ENCODE results near the gene CYP19A1.

CYP19A1 gene

DNA sequence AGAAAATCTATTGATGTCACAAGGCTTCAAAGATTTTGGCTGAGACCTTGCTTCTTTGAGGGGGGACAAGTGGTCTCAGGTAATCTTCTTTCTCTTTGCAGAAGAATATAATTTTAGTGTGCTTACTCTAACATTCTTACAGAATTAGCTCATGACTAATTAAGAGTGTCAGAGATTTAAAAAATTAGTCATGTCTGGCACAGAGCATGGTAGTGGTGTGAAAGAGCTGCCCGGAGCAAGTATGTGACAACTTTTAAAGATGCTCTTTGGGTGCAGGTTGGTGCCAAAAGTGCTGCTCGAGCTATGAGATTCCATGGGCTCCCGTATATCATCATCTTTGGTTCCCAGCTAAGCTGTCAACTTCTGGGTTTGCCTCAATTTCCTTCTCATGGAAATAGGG, 31.1 kb downstream of the CYP19A1 start:
- no peak overlapping the region for H3K4me3 ChIP-seq (ENCODE audit: low read depth, low read length)
- TF ChIP-seq, protein P1, sequence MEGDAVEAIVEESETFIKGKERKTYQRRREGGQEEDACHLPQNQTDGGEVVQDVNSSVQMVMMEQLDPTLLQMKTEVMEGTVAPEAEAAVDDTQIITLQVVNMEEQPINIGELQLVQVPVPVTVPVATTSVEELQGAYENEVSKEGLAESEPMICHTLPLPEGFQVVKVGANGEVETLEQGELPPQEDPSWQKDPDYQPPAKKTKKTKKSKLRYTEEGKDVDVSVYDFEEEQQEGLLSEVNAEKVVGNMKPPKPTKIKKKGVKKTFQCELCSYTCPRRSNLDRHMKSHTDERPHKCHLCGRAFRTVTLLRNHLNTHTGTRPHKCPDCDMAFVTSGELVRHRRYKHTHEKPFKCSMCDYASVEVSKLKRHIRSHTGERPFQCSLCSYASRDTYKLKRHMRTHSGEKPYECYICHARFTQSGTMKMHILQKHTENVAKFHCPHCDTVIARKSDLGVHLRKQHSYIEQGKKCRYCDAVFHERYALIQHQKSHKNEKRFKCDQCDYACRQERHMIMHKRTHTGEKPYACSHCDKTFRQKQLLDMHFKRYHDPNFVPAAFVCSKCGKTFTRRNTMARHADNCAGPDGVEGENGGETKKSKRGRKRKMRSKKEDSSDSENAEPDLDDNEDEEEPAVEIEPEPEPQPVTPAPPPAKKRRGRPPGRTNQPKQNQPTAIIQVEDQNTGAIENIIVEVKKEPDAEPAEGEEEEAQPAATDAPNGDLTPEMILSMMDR (IDR thresholded peaks at IDR 0.05; ENCODE audit: insufficient read depth, low read length, missing control alignments) = no peak
- ChIA-PET CTCF (no interaction called here), POLR2A (no interaction called here)
- no peak for DNase-seq (ENCODE audit: low read depth, low spot score)

DNA sequence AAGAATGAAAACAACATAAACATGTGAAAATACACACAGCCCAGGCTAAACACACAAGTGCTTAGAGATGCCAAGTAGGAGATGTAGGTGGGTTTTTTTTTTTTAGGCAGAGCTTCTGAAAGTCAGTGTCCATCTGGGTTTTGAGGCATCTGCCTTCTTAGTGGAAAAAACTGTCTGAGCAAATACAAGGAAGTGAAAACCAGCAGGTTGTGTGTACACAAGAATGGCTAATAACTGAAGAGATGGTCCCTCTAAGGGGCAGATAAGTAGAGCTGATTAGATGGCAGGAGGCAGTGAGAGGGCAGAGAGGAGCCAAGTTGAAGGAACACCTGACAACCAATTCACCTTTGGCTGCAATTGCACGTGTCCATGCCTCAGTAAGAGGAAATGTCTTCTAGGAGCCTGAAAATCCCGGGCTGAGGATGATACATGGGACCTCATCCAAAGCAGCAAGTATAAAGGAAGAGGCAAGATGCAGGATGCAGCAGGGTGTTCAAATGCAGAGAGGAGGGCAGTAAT, 34.9 kb downstream of the CYP19A1 start:
- POLR2A ChIA-PET = no interaction called here
- CTCF ChIA-PET = interaction anchor here (1.0 to 1.4 kb wide), 3 partner anchors 21 to 73 kb away, joined by 3 to 5 read pairs (median 3); no protein-coding TSS in a partner anchor
- TF ChIP-seq, protein P1 (IDR thresholded peaks at IDR 0.05; ENCODE audit: insufficient read depth, low read length, missing control alignments) = no peak
- H3K4me3 ChIP-seq (ENCODE audit: low read depth, low read length) = no peak overlapping the region
- DNase-seq (ENCODE audit: low read depth, low spot score) = no peak

DNA sequence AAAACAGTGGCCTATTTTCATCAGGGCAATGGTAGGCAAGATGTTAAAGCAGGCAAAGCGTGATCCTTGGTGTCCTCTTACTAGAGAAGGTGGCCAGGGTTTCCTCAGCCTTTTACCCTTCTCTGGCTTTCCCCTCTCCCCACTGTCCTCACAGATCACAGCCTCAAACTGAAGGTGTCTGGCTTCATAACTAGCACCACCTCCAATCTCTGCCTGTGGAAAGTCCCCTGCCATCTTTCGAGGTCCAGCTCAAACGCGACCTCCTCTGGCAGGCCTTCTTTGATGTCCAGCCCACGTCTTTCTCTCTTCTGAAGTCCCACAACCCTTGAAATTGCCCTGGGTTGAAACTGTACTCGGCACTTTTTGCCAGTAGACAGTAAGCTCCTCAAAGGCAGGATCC, 35.9 kb downstream of the CYP19A1 start:
- TF ChIP-seq, protein P1 (IDR thresholded peaks at IDR 0.05; ENCODE audit: insufficient read depth, low read length, missing control alignments) = no peak
- ChIA-PET POLR2A (no interaction called here), CTCF (interaction anchor here (1.0 to 1.4 kb wide), 2 partner anchors 22 to 72 kb away, joined by 3 read pairs; no protein-coding TSS in a partner anchor)
- no peak overlapping the region for H3K4me3 ChIP-seq (ENCODE audit: low read depth, low read length)
- DNase-seq (ENCODE audit: low read depth, low spot score) = no peak

DNA sequence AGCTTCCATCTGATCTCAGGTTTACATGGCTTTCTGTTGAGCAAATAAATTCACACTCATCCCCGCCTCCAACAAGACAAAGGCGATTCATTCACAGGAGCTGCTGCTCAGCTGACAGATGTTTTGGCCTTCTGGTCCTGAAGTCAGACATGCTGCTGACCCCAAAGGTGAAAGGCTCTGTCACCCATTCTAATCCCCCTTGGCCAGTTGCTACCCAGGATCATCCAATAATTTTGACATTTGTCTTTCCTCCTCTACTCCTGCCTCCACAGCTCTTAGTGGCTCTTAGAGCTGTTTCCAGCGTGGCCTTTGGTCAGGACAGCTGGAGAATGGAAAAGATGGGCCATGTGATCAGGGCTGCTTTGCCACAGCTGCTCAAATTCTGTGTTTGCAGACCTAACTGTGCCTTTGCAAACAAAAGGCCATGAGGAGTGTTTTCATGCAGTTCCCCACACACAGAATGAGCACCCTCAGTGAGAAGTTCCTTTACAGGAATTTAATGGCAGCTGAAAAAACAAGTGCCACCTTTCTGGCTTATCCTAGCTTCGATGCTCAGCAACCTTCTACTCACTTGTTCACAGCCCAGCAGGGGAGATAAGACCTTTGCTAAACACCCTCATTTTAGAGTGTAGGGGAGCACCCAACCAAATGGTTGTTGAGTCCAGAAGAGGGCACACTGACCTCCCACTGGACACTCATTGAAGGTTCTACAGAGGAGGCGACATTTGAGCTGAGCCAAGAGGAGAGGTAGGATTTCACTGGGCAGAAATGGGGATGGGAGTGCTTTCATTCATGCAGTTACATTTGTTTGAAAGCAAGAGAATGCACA, 39.0 kb downstream of the CYP19A1 start:
- no peak overlapping the region for H3K4me3 ChIP-seq (ENCODE audit: low read depth, low read length)
- POLR2A ChIA-PET = no interaction called here
- CTCF ChIA-PET = interaction anchor here (0.8 to 3.7 kb wide), 2 partner anchors 12 to 17 kb away, joined by 3 to 23 read pairs; no protein-coding TSS in a partner anchor
- TF ChIP-seq, protein P1 (IDR thresholded peaks at IDR 0.05; ENCODE audit: insufficient read depth, low read length, missing control alignments) = no peak
- DNase-seq (ENCODE audit: low read depth, low spot score) = no peak

DNA sequence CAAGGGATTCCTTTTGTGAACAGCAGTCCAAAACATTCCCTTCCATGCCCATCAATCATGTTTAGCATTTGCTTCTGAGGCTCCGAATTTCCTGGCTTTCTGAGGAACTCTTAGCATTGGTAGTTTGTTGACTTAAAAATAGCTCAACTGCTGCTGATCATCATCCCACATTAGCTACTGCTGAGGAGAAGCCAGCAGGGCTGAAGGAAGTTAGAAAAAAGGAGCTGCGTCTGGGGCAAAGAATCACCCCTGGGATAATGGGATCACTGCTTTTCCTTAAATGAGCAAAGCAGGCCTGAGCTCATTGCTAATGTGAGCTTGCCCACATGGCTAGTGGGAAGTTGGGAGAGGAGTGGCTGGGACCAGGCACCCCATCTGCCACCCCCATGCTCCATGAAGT, 39.8 kb downstream of the CYP19A1 start:
- TF ChIP-seq, protein P1 (IDR thresholded peaks at IDR 0.05; ENCODE audit: insufficient read depth, low read length, missing control alignments) = no peak
- no peak overlapping the region for H3K4me3 ChIP-seq (ENCODE audit: low read depth, low read length)
- POLR2A ChIA-PET = interaction anchor here (0.9 kb wide), 1 partner anchor 32 kb away, joined by 3 read pairs; no protein-coding TSS in a partner anchor
- CTCF ChIA-PET = interaction anchor here (0.8 to 3.7 kb wide), 3 partner anchors 13 to 84 kb away, joined by 3 to 23 read pairs (median 3); no protein-coding TSS in a partner anchor
- DNase-seq (ENCODE audit: low read depth, low spot score) = no peak

DNA sequence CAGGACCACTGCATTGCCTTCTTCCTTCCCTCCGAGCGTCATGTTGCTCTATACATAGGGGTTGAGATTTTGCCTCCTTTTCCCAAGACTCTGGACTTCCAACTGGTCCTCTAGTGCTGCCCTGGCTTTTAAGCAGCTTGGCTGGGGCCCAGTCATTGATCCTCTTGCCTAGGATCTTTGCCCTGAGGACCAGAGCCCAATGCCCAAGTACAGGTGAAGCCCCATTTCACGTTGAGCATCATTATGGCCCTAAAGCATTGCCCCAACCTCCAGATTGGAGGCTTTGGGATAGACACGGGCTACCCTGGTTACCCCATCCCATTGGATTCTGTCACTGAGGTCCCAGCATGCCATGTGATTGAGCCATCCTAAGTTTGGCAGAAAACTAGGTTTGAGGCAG, 47.7 kb downstream of the CYP19A1 start:
- POLR2A ChIA-PET = no interaction called here

More for the DNA sequence above, 47.7 kb downstream of the CYP19A1 start:
- H3K4me3 ChIP-seq (ENCODE audit: low read depth, low read length) = no peak overlapping the region
- TF ChIP-seq, protein P1 (IDR thresholded peaks at IDR 0.05; ENCODE audit: insufficient read depth, low read length, missing control alignments) = no peak
- CTCF ChIA-PET = no interaction called here
- DNase-seq (ENCODE audit: low read depth, low spot score) = no peak
